Measurements from ENCODE around the gene RNF123.

DNA sequence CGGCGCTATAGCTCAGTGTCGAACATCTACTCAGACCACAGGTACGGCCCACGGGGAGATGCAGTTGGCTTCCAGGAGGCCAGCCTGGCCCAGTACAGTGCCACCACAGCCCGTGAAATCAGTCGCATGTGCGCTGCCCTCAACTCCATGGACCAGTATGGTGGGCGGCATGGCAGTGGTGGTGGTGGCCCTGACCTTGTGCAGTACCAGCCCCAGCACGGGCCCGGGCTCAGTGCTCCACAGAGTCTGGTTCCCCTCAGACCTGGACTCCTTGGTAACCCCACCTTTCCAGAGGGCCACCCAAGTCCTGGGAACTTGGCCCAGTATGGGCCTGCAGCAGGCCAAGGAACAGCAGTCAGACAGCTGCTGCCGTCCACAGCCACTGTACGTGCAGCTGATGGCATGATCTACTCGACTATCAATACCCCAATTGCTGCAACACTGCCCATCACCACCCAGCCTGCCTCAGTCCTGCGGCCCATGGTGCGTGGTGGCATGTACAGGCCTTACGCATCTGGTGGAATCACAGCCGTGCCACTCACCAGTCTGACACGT lies 33.5 kb upstream of the RNF123 start:
- TF ChIP-seq, protein P1, sequence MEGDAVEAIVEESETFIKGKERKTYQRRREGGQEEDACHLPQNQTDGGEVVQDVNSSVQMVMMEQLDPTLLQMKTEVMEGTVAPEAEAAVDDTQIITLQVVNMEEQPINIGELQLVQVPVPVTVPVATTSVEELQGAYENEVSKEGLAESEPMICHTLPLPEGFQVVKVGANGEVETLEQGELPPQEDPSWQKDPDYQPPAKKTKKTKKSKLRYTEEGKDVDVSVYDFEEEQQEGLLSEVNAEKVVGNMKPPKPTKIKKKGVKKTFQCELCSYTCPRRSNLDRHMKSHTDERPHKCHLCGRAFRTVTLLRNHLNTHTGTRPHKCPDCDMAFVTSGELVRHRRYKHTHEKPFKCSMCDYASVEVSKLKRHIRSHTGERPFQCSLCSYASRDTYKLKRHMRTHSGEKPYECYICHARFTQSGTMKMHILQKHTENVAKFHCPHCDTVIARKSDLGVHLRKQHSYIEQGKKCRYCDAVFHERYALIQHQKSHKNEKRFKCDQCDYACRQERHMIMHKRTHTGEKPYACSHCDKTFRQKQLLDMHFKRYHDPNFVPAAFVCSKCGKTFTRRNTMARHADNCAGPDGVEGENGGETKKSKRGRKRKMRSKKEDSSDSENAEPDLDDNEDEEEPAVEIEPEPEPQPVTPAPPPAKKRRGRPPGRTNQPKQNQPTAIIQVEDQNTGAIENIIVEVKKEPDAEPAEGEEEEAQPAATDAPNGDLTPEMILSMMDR (IDR thresholded peaks at IDR 0.05; ENCODE audit: low read length) = no peak
- no peak for TF ChIP-seq EZH2 (IDR thresholded peaks at IDR 0.05; ENCODE audit: borderline replicate concordance, low read length)

Data from OCI-LY1 (cell line).